ENCODE results near the gene GPX4. TPM values are rescaled to one million over a fixed set of nuclear protein-coding genes. Genes with fewer than 3 reads are reported as not detected.
"Not testable (repeated sequence)": the region's sequence is repeated elsewhere in the genome, so short reads cannot be mapped to it uniquely, and the experiment has no call there.

GPX4 gene
- total and polyA plus RNA-seq, 3 donors from 2014 or later = 1,153 to 1,893 (median 1,773) TPM

DNA sequence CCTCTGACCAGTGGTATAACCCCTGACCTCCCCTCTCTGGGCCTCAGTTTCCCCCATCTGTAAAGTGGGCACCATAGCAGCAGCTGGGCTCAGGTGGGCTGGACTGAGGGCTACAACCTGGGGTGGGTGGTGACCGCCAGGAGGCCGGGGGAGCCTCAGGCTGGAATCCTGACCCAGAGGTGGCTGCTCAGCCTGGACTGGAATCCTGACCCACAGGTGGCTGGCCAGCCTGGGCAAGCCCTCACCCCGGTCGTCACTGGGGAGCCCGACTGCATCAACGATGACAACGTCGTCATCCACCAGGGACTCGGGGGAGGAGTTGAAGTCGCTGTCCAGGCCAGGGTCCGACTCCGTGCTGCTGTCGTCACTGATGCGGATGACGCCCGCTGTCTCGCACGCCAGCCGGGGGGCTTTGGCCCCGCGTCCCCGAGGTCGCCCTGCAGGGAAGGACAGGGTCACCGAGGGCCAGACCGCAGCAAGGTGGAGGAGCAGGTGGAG, 10.2 kb downstream of the GPX4 start:
- DNase-seq = no peak
- intact Hi-C loops (cut with DNase I; ENCODE audit: low total_unique reads) = loop anchor here (5.0 kb wide), 1 partner anchor 58 kb away; the partner anchor contains the start of gene SBNO2
- H3K36me3 ChIP-seq (ENCODE audit: low read depth, missing control alignments) = no peaks in the 10 kb centered on the region
- 94 to 100% methylated on average over 2 to 25 of the region's 25 CpGs for WGBS, 2 donors
- H3K27ac ChIP-seq = peak overlapping the region; percentile 59 to 86
- peaks cover 35% of the 10 kb centered on the region for H3K4me1 ChIP-seq
- no peaks in the 10 kb centered on the region for H3K9me3 ChIP-seq
- no peaks in the 10 kb centered on the region for H3K27me3 ChIP-seq
- H3K4me3 ChIP-seq = no peak overlapping the region
- TF ChIP-seq, protein P1, sequence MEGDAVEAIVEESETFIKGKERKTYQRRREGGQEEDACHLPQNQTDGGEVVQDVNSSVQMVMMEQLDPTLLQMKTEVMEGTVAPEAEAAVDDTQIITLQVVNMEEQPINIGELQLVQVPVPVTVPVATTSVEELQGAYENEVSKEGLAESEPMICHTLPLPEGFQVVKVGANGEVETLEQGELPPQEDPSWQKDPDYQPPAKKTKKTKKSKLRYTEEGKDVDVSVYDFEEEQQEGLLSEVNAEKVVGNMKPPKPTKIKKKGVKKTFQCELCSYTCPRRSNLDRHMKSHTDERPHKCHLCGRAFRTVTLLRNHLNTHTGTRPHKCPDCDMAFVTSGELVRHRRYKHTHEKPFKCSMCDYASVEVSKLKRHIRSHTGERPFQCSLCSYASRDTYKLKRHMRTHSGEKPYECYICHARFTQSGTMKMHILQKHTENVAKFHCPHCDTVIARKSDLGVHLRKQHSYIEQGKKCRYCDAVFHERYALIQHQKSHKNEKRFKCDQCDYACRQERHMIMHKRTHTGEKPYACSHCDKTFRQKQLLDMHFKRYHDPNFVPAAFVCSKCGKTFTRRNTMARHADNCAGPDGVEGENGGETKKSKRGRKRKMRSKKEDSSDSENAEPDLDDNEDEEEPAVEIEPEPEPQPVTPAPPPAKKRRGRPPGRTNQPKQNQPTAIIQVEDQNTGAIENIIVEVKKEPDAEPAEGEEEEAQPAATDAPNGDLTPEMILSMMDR (IDR thresholded peaks at IDR 0.05) = no peak
- no peak for TF ChIP-seq POLR2A (IDR thresholded peaks at IDR 0.05)

DNA sequence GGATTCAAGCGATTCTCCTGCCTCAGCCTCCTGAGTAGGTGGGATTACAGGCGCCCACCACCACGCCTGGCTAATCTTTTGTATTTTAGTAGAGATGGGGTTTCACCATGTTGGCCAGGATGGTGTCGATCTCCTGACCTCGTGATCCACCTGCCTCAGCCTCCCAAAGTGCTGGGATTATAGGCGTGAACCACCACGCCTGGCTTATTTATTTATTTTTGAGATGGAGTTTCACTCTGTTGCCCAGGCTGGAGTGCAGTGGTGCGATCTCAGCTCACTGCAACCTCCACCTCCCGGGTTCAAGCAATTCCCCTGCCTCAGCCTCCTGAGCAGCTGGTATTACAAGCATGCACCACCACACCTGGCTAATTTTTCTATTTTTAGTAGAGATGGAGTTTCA, 10.9 kb downstream of the GPX4 start:
- not testable (repeated sequence) for H3K4me3 ChIP-seq; H3K27me3 ChIP-seq; H3K36me3 ChIP-seq (ENCODE audit: low read depth, missing control alignments); DNase-seq; H3K27ac ChIP-seq; H3K9me3 ChIP-seq
- WGBS, 2 donors = 91 to 94% methylated on average over 9 of the region's 9 CpGs
- intact Hi-C loops (cut with DNase I; ENCODE audit: low total_unique reads) = loop anchor here (5.0 kb wide), 1 partner anchor 58 kb away; the partner anchor contains the start of gene SBNO2
- peaks cover 35% of the 10 kb centered on the region for H3K4me1 ChIP-seq

DNA sequence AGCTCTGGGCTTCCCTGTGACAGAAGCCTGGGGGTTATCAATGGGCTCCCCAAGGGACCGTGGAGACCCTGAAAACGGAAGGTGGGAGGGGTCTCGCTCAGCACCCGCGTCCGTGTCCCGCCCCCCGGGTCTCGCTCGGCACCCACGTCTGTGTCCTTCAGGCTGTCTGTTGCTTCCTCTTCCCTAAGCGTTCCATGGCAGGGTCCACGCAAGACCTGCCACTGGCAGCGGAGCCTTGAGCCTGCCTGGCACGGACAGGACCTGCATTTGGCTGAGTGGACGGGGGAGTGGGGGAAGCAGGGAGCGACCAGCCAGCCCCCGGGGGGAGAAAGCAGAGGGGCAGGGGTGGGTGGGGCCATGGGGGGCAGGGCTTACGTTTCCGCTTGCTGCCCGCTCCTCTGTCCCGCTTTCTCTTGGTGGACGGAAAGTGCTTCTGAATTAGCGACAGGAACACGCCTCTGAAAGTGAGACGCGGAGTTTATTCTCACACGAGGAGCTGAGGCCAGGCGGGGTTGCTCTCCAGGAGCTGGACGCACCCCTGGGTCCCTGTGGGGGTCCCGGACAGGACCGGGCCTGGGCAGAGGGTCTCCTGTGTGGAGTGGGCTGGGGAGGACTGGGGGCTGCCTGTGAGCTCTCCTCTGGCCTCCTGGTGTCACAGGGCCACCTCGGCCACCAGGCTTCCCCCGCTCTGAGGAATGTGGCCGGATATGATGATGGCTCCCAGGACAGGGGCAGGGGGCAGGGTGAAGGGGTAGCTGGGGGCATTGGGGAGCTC, 12.0 kb downstream of the GPX4 start:
- 91 to 93% methylated on average over 23 to 35 of the region's 35 CpGs for WGBS, 2 donors
- H3K9me3 ChIP-seq = no peaks in the 10 kb centered on the region
- no peak overlapping the region for H3K27ac ChIP-seq
- no peak for DNase-seq
- H3K27me3 ChIP-seq = no peaks in the 10 kb centered on the region
- no peaks in the 10 kb centered on the region for H3K36me3 ChIP-seq (ENCODE audit: low read depth, missing control alignments)
- TF ChIP-seq, protein P1 (IDR thresholded peaks at IDR 0.05) = no peak
- no peak for TF ChIP-seq POLR2A (IDR thresholded peaks at IDR 0.05)
- no peak overlapping the region for H3K4me3 ChIP-seq
- intact Hi-C loops (cut with DNase I; ENCODE audit: low total_unique reads) = no loop called here
- H3K4me1 ChIP-seq = peaks cover 29% of the 10 kb centered on the region

DNA sequence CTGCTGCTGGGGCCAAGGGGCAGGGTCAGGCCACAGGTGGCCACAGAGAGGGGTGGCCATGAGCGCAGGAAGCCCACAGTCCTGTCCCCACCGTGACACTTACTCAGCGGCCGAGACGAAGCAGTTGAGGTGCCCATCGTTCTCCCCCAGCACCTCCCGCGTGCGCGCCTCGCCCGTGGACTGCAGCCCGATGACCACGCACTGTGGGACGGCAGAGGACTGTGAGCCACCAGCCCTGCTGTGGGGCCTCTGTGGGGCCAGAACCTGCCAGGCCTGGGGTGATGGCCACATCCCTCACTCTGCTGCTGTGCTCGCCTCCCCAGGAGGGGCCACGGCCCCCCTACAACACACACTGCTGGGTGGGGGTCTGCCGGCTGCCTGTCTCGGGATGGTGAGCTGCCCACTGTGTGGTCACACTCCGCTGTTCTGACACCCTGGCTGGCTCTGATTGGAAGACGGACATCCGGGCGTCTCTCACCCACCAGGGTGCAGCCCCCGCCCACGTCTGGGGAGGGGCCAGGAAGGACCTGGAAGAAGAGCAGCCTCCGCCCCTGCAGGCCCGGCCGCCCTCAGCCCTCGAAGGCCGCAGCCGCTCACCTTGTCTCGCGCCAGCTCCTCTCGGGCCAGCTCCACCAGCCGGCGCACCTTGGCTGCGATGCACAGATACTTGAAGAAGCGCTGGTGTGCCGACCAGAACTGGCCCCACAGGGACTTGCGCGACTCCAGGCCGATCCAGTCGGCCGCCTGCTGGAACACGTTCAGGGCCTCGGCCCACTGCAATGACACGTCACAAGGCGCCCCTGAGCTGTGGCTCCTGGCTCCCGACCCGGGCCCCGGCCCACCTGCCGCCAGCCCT, 13.2 kb downstream of the GPX4 start:
- WGBS, 2 donors = 92 to 94% methylated on average over 18 to 39 of the region's 52 CpGs
- TF ChIP-seq, protein P1 (IDR thresholded peaks at IDR 0.05) = no peak
- TF ChIP-seq POLR2A (IDR thresholded peaks at IDR 0.05) = no peak
- Histone ChIP-seq H3K4me3 (no peak overlapping the region), H3K4me1 (peaks cover 19% of the 10 kb centered on the region), H3K36me3 (ENCODE audit: low read depth, missing control alignments) (peaks cover 4% of the 10 kb centered on the region), H3K9me3 (no peaks in the 10 kb centered on the region), H3K27me3 (no peaks in the 10 kb centered on the region), H3K27ac (no peak overlapping the region)
- intact Hi-C loops (cut with DNase I; ENCODE audit: low total_unique reads) = no loop called here
- DNase-seq = no peak

DNA sequence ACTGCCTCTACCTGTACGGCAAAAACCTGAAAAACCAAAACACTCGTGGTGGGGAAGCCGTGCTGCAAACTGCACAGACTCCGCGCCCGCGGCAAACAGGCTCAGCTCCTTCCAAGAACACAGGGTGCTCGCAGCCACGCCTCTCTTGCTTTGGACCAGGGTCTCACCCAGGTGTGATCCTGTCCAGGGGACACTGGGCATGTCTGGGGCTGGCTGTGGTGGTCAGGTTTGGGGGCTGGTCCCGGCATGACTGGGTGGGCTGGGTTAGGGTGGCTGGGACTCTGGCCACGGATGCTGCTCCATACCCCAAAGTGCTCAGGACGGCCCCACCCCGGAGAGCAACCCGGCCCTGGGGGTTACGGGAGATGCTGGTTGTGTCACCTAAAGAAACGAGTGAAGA, 13.9 kb downstream of the GPX4 start:
- H3K36me3 ChIP-seq (ENCODE audit: low read depth, missing control alignments) = peaks cover 4% of the 10 kb centered on the region

More for the DNA sequence above, 13.9 kb downstream of the GPX4 start:
- WGBS, 2 donors = 94 to 99% methylated on average over 14 to 16 of the region's 16 CpGs
- H3K27me3 ChIP-seq = no peaks in the 10 kb centered on the region
- no peaks in the 10 kb centered on the region for H3K9me3 ChIP-seq
- H3K4me3 ChIP-seq = no peak overlapping the region
- H3K27ac ChIP-seq = no peak overlapping the region
- peaks cover 12% of the 10 kb centered on the region for H3K4me1 ChIP-seq
- TF ChIP-seq POLR2A (IDR thresholded peaks at IDR 0.05) = no peak
- TF ChIP-seq, protein P1 (IDR thresholded peaks at IDR 0.05) = no peak
- DNase-seq = no peak
- intact Hi-C loops (cut with DNase I; ENCODE audit: low total_unique reads) = no loop called here

All from testis (tissue), 3 donors.